Measurements from ENCODE around the gene FAM184A. TPM values are rescaled to one million over a fixed set of nuclear protein-coding genes. Genes with fewer than 3 reads are reported as not detected.

FAM184A gene
- total and polyA plus RNA-seq, 2 of the 13 experiments (the other 11 are each of a cell fraction or from before 2014, with no cell fraction given), result 7.0 to 18.0 TPM

GRCh38 chr6:118939683-118940082, 138.8 kb downstream of the FAM184A start (continued):
- TF ChIP-seq ZNF24 (IDR thresholded peaks at IDR 0.05), result no peak
- TF ChIP-seq ATF4 (CRISPR knock-in tag; IDR thresholded peaks at IDR 0.05), result no peak
- TF ChIP-seq ZNF598 (CRISPR knock-in tag; IDR thresholded peaks at IDR 0.05; ENCODE audit: borderline replicate concordance), result no peak
- no peak for TF ChIP-seq RFXAP (CRISPR knock-in tag; IDR thresholded peaks at IDR 0.05; ENCODE audit: borderline replicate concordance)

GRCh38 chr6:118935978-118936703, 142.3 kb downstream of the FAM184A start:
- no TSS peak for BruUV-seq (replicated peaks)
- Histone ChIP-seq H3K27ac (ENCODE audit: extremely low read length, insufficient read depth, low read length) (no peak overlapping the region), H3K4me1 (ENCODE audit: insufficient read depth, low read length) (peaks cover 31% of the 10 kb centered on the region), H3K79me2 (ENCODE audit: insufficient read depth, low read length) (peaks cover 20% of the 10 kb centered on the region), H3K9ac (ENCODE audit: insufficient read depth, low read depth, low read length) (peak overlapping the region; percentile 89; the same call in 1 of the 2 replicates), H4K20me1 (ENCODE audit: insufficient read depth, low read length) (no peaks in the 10 kb centered on the region; the same call in 1 of the 2 replicates), H3K36me3 (replicated peaks in 1 of 2; ENCODE audit: control insufficient read depth in 1 of 2, insufficient read depth in 2 of 2, low read length in 2 of 2) (peaks cover 0 to 13% of the 10 kb centered on the region in 2 experiments; a peak in 2 of 5 replicates), H2AFZ (ENCODE audit: low read length) (no peak overlapping the region), H3K4me3 (replicated peaks in 1 of 3; ENCODE audit: insufficient read depth in 1 of 3, low read depth in 2 of 3, low read length in 3 of 3) (peak overlapping the region in 2 of 3 experiments; percentile 81 to 89; a peak in 3 of 6 replicates), H3K4me2 (ENCODE audit: low read depth, low read length) (peak overlapping the region; percentile 94), H3K27me3 (ENCODE audit: control insufficient read depth in 1 of 2, insufficient read depth in 2 of 2, low read length in 2 of 2) (no peaks in the 10 kb centered on the region; a peak in 1 of 5 replicates), H3K9me3 (ENCODE audit: low read length) (no peaks in the 10 kb centered on the region)
- no peak for FAIRE-seq
- POLR2A ChIA-PET, result interaction anchor here (1.0 to 2.0 kb wide), 3 partner anchors 39 to 142 kb away, joined by 3 to 10 read pairs (median 5); partner anchors contain the start of genes ASF1A and FAM184A
- intact Hi-C loops (cut with micrococcal nuclease; ENCODE audit: unreplicated experiment), result loop anchor here (1.0 to 10.0 kb wide), 2 partner anchors 40 to 1069 kb away; no protein-coding TSS in a partner anchor
- in situ Hi-C loops (cut with HindIII; ENCODE audit: extremely low pct_ligation_motif_present, low pct_unique_long_range_greater_than_20kb), result no loop called here
- no peak for ATAC-seq
- TF ChIP-seq HHEX (CRISPR knock-in tag; IDR thresholded peaks at IDR 0.05), result no peak
- TF ChIP-seq TOPORS (CRISPR knock-in tag; IDR thresholded peaks at IDR 0.05), result no peak
- peak; percentile 80; the same call in 1 of the 2 replicates for TF ChIP-seq ZNF766 (CRISPR knock-in tag; IDR thresholded peaks at IDR 0.05; ENCODE audit: borderline replicate concordance)
- WGBS (ENCODE audit: low lambda C conversion rate), result 87% methylated on average over 3 of the region's 3 CpGs
- CTCF ChIA-PET (ENCODE audit: low intra/inter-chr PET ratio, low total read pairs), result no interaction called here
- no peak for DNase-seq (ENCODE audit: low spot score)
